LNCaP clone FGC (cell line): ENCODE results near the gene RARB.

Experiments used
- DNase-seq: peaks from one replicate; pipeline ENCODE4 v3.0.0-alpha.2; 2011; ENCODE audit warnings: low read depth
- H3K4me3 ChIP-seq: 2 replicates; pipeline ENCODE4 v1.5.1; 2011; ENCODE audit warnings: mild to moderate bottlenecking, low read depth, low read length, control low read depth
- TF ChIP-seq, protein P1 (sequence below): IDR thresholded peaks from 2 replicates; pipeline ENCODE4 v1.5.1; 2012; ENCODE audit warnings: mild to moderate bottlenecking; ENCODE audit not compliant: control insufficient read depth, insufficient read depth; ENCODE audit errors: extremely low read depth

Gene RARB

GRCh38 chr3:25386686-25387255, 41.3 kb upstream of the RARB start:
- DNase-seq: no peak
- H3K4me3 ChIP-seq: no peak overlapping the region
- TF ChIP-seq, protein P1, sequence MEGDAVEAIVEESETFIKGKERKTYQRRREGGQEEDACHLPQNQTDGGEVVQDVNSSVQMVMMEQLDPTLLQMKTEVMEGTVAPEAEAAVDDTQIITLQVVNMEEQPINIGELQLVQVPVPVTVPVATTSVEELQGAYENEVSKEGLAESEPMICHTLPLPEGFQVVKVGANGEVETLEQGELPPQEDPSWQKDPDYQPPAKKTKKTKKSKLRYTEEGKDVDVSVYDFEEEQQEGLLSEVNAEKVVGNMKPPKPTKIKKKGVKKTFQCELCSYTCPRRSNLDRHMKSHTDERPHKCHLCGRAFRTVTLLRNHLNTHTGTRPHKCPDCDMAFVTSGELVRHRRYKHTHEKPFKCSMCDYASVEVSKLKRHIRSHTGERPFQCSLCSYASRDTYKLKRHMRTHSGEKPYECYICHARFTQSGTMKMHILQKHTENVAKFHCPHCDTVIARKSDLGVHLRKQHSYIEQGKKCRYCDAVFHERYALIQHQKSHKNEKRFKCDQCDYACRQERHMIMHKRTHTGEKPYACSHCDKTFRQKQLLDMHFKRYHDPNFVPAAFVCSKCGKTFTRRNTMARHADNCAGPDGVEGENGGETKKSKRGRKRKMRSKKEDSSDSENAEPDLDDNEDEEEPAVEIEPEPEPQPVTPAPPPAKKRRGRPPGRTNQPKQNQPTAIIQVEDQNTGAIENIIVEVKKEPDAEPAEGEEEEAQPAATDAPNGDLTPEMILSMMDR: no peak

- H3K4me3 ChIP-seq: no peak overlapping the region
- TF ChIP-seq, protein P1: no peak
- DNase-seq: no peak
Measured at GRCh38 chr3:25390605-25391004, 37.5 kb upstream of the RARB start.

DNA sequence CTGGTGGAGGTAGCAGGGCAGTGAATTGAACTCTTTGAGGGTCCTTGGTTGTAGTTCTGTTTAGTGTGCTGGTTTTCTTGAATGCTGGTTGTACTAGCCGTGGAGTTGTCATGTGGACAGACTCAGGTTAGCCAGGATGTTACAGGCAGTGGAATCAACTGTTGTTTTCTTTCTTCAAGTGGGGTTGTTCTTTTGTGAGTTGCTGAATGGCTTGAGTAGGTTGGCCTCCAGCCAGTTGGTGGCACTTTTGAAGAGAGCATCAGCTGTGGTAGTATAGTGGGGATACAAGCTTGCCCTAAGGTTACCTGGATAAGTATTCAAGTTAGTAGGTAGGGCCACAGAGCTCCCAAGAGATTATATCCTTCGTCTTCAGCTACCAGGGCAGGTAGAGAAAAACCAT, 31.8 kb upstream of the RARB start:
- no peak overlapping the region for H3K4me3 ChIP-seq
- TF ChIP-seq, protein P1: no peak
- DNase-seq: no peak

GRCh38 chr3:25396686-25397085, 31.4 kb upstream of the RARB start:
- H3K4me3 ChIP-seq: no peak overlapping the region
- TF ChIP-seq, protein P1: no peak
- DNase-seq: no peak

DNA sequence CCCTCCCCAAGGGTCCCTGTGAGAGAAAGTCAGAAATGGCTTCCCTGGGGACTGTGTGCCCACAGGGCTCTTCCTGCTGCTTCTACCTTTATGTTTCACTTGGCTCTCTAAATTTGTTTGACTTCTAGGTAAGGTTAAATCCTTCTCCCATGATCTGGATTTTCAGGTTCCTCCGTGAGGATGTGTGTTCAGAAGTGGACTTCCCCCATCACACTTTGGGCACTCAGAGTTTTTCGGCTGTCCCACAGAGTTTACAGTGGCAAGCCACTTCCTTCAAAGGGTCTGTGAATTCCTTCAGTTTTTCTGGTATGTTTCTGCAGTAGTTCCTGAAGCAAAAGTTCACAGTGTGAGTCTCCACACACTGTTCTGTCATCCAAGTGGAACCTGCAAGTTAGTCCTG, 30.9 kb upstream of the RARB start:
- DNase-seq: peak; percentile 47
- TF ChIP-seq, protein P1: no peak
- H3K4me3 ChIP-seq: no peak overlapping the region

DNA sequence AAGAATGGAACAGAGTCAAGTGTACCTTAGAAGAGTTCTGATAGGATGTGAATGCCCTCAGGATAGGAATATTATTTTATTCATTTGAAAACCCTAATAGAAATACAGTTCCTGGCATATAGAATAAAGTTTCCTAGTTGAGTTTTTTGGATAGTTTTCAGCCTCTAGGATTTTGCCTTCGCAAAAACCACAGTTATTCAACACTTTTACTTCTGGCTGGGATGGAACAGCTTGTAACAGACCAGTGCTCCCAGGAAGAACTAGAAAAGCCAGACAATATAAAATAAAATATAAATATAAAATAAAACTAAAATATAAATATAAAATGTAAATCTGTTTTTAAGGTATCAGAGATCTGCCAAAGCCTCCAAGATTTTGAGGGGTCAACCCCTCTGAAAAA, 27.5 kb upstream of the RARB start:
- no peak for DNase-seq
- H3K4me3 ChIP-seq: no peak overlapping the region
- TF ChIP-seq, protein P1: no peak

- TF ChIP-seq, protein P1: no peak
- H3K4me3 ChIP-seq: no peak overlapping the region
- no peak for DNase-seq
Measured at GRCh38 chr3:25403968-25404367, 24.1 kb upstream of the RARB start.
